H1 (cell line): Measurements from ENCODE around the gene TTYH2. TPM values are rescaled to one million over a fixed set of nuclear protein-coding genes. Genes with fewer than 3 reads are reported as not detected.

Experiments
- CTCF ChIA-PET: fragments of 300-600 bp; sonication (Branson Sonifier 250); formaldehyde crosslinking; loops from one replicate; lab custom pipeline; 2021; ENCODE audit not compliant: partially characterized antibody; lab: Charles Lee
- POLR2A ChIA-PET: fragments of 300-600 bp; sonication (Branson Sonifier 250); formaldehyde crosslinking; loops from one replicate; lab custom pipeline; 2021; ENCODE audit warnings: inconsistent platforms; ENCODE audit not compliant: partially characterized antibody; lab: Charles Lee
- DNase-seq, 2 experiments: peaks; one replicate each; pipeline versions ENCODE4 v3.0.0 to v3.0.0-alpha.2; 2010 to 2022; ENCODE audit warnings: low spot score in 2 of 2, low read depth in 1 of 2, mixed read lengths in 1 of 2
- FAIRE-seq: peaks from 2 replicates; lab custom pipeline; 2011; peaks lifted over from hg19 to GRCh38; lab: Jason Lieb, UNC
- H2AFZ ChIP-seq: 2 replicates; pipeline ENCODE4 v1.8.1; 2012; ENCODE audit warnings: low read length, inconsistent platforms
- H2AK5ac ChIP-seq: 2 replicates; pipeline ENCODE4 v1.6.1; 2013; ENCODE audit warnings: low read depth, low read length
- H2BK120ac ChIP-seq: replicated peaks from 2 replicates; pipeline ENCODE3; 2013; ENCODE audit warnings: low read depth, low read length, inconsistent platforms
- H2BK12ac ChIP-seq: 2 replicates; pipeline ENCODE4 v1.6.1; 2013; ENCODE audit warnings: low read depth, low read length
- H2BK15ac ChIP-seq: 2 replicates; pipeline ENCODE4 v1.6.1; 2013; ENCODE audit warnings: low read length
- H2BK20ac ChIP-seq: 2 replicates; pipeline ENCODE4 v1.6.1; 2013; ENCODE audit warnings: low read length
- H2BK5ac ChIP-seq: 2 replicates; pipeline ENCODE4 v1.6.1; 2013; ENCODE audit warnings: low read depth, low read length
- H3K14ac ChIP-seq: 2 replicates; pipeline ENCODE4 v1.6.1; 2013; ENCODE audit warnings: inconsistent platforms; ENCODE audit not compliant: insufficient read length
- H3K18ac ChIP-seq: 2 replicates; pipeline ENCODE4 v1.6.1; 2013; ENCODE audit warnings: low read length; ENCODE audit errors: extremely low read depth
- H3K23ac ChIP-seq: 2 replicates; pipeline ENCODE4 v1.6.1; 2013; ENCODE audit warnings: inconsistent platforms; ENCODE audit not compliant: insufficient read length
- H3K23me2 ChIP-seq: 2 replicates; pipeline ENCODE4 v1.6.1; 2013; ENCODE audit warnings: low read depth, low read length
- H3K27ac ChIP-seq: 2 replicates; pipeline ENCODE4 v1.6.1; 2011; ENCODE audit warnings: low read depth, low read length, inconsistent platforms
- H3K27me3 ChIP-seq, 4 experiments: replicated peaks in 1 of 4; 1 replicate in 1 of 4; 2 replicates in 3 of 4; pipeline versions ENCODE4 v1.6.1 to v1.8.1; 2011 to 2013; ENCODE audit warnings: low read length in 3 of 4, mild to moderate bottlenecking in 3 of 4, inconsistent platforms in 2 of 4, mixed read lengths in 2 of 4, moderate library complexity in 1 of 4; ENCODE audit not compliant: control insufficient read depth in 3 of 4, insufficient read depth in 3 of 4; ENCODE audit errors: extremely low read depth in 1 of 4
- H3K36me3 ChIP-seq, 4 experiments: 2 replicates each; pipeline versions ENCODE4 v1.6.1 to v1.8.1; 2011 to 2013; ENCODE audit warnings: mild to moderate bottlenecking in 4 of 4, low read length in 3 of 4, moderate library complexity in 2 of 4, control low read depth in 1 of 4, inconsistent platforms in 1 of 4; ENCODE audit not compliant: insufficient read depth in 4 of 4, control insufficient read depth in 2 of 4
- H3K4ac ChIP-seq: replicated peaks from 2 replicates; pipeline ENCODE3; 2013; ENCODE audit warnings: low read length, low read depth, mixed read lengths, inconsistent platforms; ENCODE audit not compliant: insufficient read length
- H3K4me1 ChIP-seq, 4 experiments: replicated peaks in 1 of 4; 1 replicate in 1 of 4; 2 replicates in 3 of 4; pipeline versions ENCODE4 v1.6.1 to v1.8.1; 2011 to 2013; ENCODE audit warnings: low read length in 3 of 4, inconsistent platforms in 2 of 4, mixed read lengths in 1 of 4; ENCODE audit not compliant: insufficient read depth in 4 of 4, control insufficient read depth in 3 of 4
- H3K4me2 ChIP-seq, 2 experiments: 2 replicates each; pipeline versions ENCODE4 v1.6.1 to v1.8.1; 2011 to 2013; ENCODE audit warnings: low read depth in 2 of 2, low read length in 2 of 2, control low read depth in 1 of 2, inconsistent platforms in 1 of 2, mild to moderate bottlenecking in 1 of 2; ENCODE audit not compliant: insufficient read depth in 1 of 2
- H3K4me3 ChIP-seq, 4 experiments: fragments of 200-600, 300-600 bp in 1 of 4; sonication (generic), shearing (Covaris generic), sonication (Bioruptor Twin) in 1 of 4; 2 replicates each; pipeline versions ENCODE4 v1.5.1 to v1.8.1; 2011 to 2016; ENCODE audit warnings: low read length in 4 of 4, low read depth in 3 of 4, control low read depth in 2 of 4, inconsistent platforms in 2 of 4, mild to moderate bottlenecking in 2 of 4, mixed read lengths in 1 of 4, moderate library complexity in 1 of 4; ENCODE audit not compliant: insufficient read depth in 2 of 4; ENCODE audit errors: extremely low read depth in 1 of 4
- H3K56ac ChIP-seq: replicated peaks from 2 replicates; pipeline ENCODE3; 2013; ENCODE audit warnings: low read depth, mild to moderate bottlenecking, mixed read lengths, low read length, inconsistent platforms; ENCODE audit not compliant: insufficient read length
- H3K79me1 ChIP-seq: 2 replicates; pipeline ENCODE4 v1.6.1; 2013; ENCODE audit warnings: low read depth, low read length, control low read depth
- H3K79me2 ChIP-seq, 2 experiments: 2 replicates each; pipeline versions ENCODE4 v1.6.1 to v1.8.1; 2012 to 2013; ENCODE audit warnings: low read length in 2 of 2, mild to moderate bottlenecking in 2 of 2, inconsistent platforms in 1 of 2; ENCODE audit not compliant: insufficient read depth in 2 of 2, control insufficient read depth in 1 of 2
- H3K9ac ChIP-seq, 4 experiments: replicated peaks in 1 of 4; 1 replicate in 1 of 4; 2 replicates in 3 of 4; pipeline versions ENCODE4 v1.6.1 to v1.8.1; 2011 to 2013; ENCODE audit warnings: low read depth in 3 of 4, low read length in 3 of 4, control low read depth in 2 of 4, mild to moderate bottlenecking in 2 of 4, moderate library complexity in 2 of 4, inconsistent platforms in 1 of 4; ENCODE audit errors: extremely low read depth in 1 of 4
- H3K9me3 ChIP-seq, 2 experiments: 2 replicates each; pipeline versions ENCODE4 v1.6.1 to v1.8.1; 2012 to 2013; ENCODE audit warnings: mild to moderate bottlenecking in 2 of 2, moderate library complexity in 2 of 2, control low read depth in 1 of 2, inconsistent platforms in 1 of 2, low read depth in 1 of 2, low read length in 1 of 2, mixed read lengths in 1 of 2; ENCODE audit not compliant: insufficient read depth in 2 of 2
- H4K20me1 ChIP-seq, 2 experiments: replicated peaks in 1 of 2; 2 replicates each; pipeline versions ENCODE3 to v1.8.1; 2011 to 2013; ENCODE audit warnings: inconsistent platforms in 2 of 2, low read length in 2 of 2, mild to moderate bottlenecking in 1 of 2; ENCODE audit not compliant: insufficient read depth in 2 of 2, control insufficient read depth in 1 of 2
- H4K5ac ChIP-seq: 2 replicates; pipeline ENCODE4 v1.6.1; 2013; ENCODE audit warnings: low read length, low read depth, mixed read lengths, inconsistent platforms; ENCODE audit not compliant: insufficient read length
- H4K8ac ChIP-seq: 2 replicates; pipeline ENCODE4 v1.8.0; 2013; ENCODE audit warnings: mild to moderate bottlenecking, moderate library complexity, low read length, inconsistent platforms; ENCODE audit not compliant: insufficient read depth; ENCODE audit errors: extremely low read depth
- H4K91ac ChIP-seq: replicated peaks from 2 replicates; pipeline ENCODE3; 2013; ENCODE audit warnings: low read length, mixed read lengths, inconsistent platforms; ENCODE audit not compliant: insufficient read length
- BACH1 ChIP-seq: IDR thresholded peaks from 2 replicates; pipeline ENCODE4 v1.6.1; 2012; ENCODE audit warnings: low read length, improper control_type of control experiment
- GABPA ChIP-seq: IDR thresholded peaks from 2 replicates; pipeline ENCODE4 v1.6.1; 2011; ENCODE audit warnings: mild to moderate bottlenecking, low read length, moderate library complexity, borderline replicate concordance; ENCODE audit not compliant: insufficient read depth
- NANOG ChIP-seq: IDR thresholded peaks from 2 replicates; pipeline ENCODE4 v1.6.1; 2011; ENCODE audit warnings: low read length, low read depth, mild to moderate bottlenecking, inconsistent platforms; ENCODE audit not compliant: insufficient read depth, poor library complexity, severe bottlenecking
- POLR2A ChIP-seq, 2 experiments: IDR thresholded peaks; 1 replicate in 1 of 2; 2 replicates in 1 of 2; pipeline ENCODE4 v1.6.1; 2011; ENCODE audit warnings: low read depth in 2 of 2, low read length in 2 of 2, mild to moderate bottlenecking in 2 of 2; ENCODE audit errors: control extremely low read depth in 1 of 2
- POLR2AphosphoS5 ChIP-seq: IDR thresholded peaks from 2 replicates; pipeline ENCODE4 v1.6.1; 2011; ENCODE audit warnings: low read depth, low read length
- SP4 ChIP-seq: IDR thresholded peaks from 2 replicates; pipeline ENCODE4 v1.6.1; 2012; ENCODE audit warnings: low read length, inconsistent platforms
- TAF1 ChIP-seq: IDR thresholded peaks from 2 replicates; pipeline ENCODE4 v1.6.1; 2011; ENCODE audit warnings: mild to moderate bottlenecking, low read depth, low read length
- WGBS, 2 experiments: shearing (Covaris generic) in 1 of 2; methylation state at CpG; one replicate each; pipeline versions ENCODE4 v1.1.6 to v1.1.7; 2013 to 2015; ENCODE audit warnings: low lambda C conversion rate in 2 of 2, mixed read lengths in 2 of 2, inconsistent platforms in 1 of 2, low coverage in 1 of 2, missing lambda C conversion rate in 1 of 2; ENCODE audit not compliant: insufficient replicate concordance in 2 of 2, insufficient coverage in 1 of 2, insufficient read length in 1 of 2; ENCODE audit errors: extremely low coverage in 1 of 2, missing lambda C conversion rate in 1 of 2; 5-methylcytosine and 5-hydroxymethylcytosine counted together
- polyA plus RNA-seq, 7 experiments: library from polyadenylated mRNA; depleted of rRNA in 3 of 7; stranded (reverse) in 5 of 7; unstranded in 2 of 7; fragments of >200 nt in 5 of 7; fragments of 200-250 nt in 2 of 7; gene quantifications; 1 replicate in 5 of 7; 2 replicates in 1 of 7; 4 replicates in 1 of 7; pipeline versions ENCODE4 v1.2.1 to v1.2.3, GENCODE V29; 2011 to 2013; ENCODE audit warnings: missing spikeins in 2 of 7, mixed read lengths in 2 of 7
- total RNA-seq: library from RNA; stranded (reverse); fragmentation: NEBNext Ultra II Directional; extraction: Animal tissue kit (Norgen Biotek cat#: 25700); gene quantifications from 2 replicates; pipeline ENCODE4 v1.2.1, GENCODE V29; 2021

The TTYH2 gene
- total and polyA plus RNA-seq, 2 of the 8 experiments (the other 6 are each of a cell fraction or from before 2014, with no cell fraction given) = 3.2 to 9.2 TPM

- no peak overlapping the region for H2BK20ac ChIP-seq
- no peaks in the 10 kb centered on the region; a peak in 1 of 7 replicates for H3K27me3 ChIP-seq
- H3K23me2 ChIP-seq = peaks cover 5% of the 10 kb centered on the region; the same call in 1 of the 2 replicates
- H3K56ac ChIP-seq = no peak overlapping the region
- ChIA-PET CTCF (no interaction called here), POLR2A (interaction anchor here (0.6 to 4.9 kb wide), 18 partner anchors 8 to 892 kb away, joined by 3 to 65 read pairs (median 3); partner anchors contain the start of genes BTBD17, DNAI2 and TTYH2)
- no peak overlapping the region for H3K14ac ChIP-seq
- no peak overlapping the region for H3K9ac ChIP-seq
- no peak overlapping the region for H2BK15ac ChIP-seq
- peaks cover 15 to 28% (median 16%) of the 10 kb centered on the region in 4 experiments for H3K4me1 ChIP-seq
- no peak overlapping the region for H4K91ac ChIP-seq
- H2BK5ac ChIP-seq = no peak overlapping the region
- peaks cover 42 to 44% of the 10 kb centered on the region in 2 experiments for H4K20me1 ChIP-seq
- no peak overlapping the region for H3K18ac ChIP-seq
- H3K36me3 ChIP-seq = peaks cover 46 to 61% (median 51%) of the 10 kb centered on the region in 4 experiments
- H3K4me2 ChIP-seq = no peak overlapping the region
- H3K4me3 ChIP-seq = peak overlapping the region in 1 of 4 experiments; percentile 97; a peak in 1 of 8 replicates
- no peak overlapping the region for H3K23ac ChIP-seq
- H3K9me3 ChIP-seq = no peaks in the 10 kb centered on the region
- peaks cover 24 to 49% of the 10 kb centered on the region in 2 experiments for H3K79me2 ChIP-seq
- no peak overlapping the region for H2AFZ ChIP-seq
- H3K4ac ChIP-seq = no peak overlapping the region
- H2AK5ac ChIP-seq = no peak overlapping the region
- FAIRE-seq (no peak), DNase-seq (no peak)
- 0 out of 2 replicates have a peak, but pooled peaks have one; percentile 30 for TF ChIP-seq SP4
- no peak for TF ChIP-seq GABPA
- TF ChIP-seq POLR2AphosphoS5 = peak; percentile 73; the same call in 1 of the 2 replicates
- TF ChIP-seq POLR2A (IDR thresholded peaks at IDR 0.05; ENCODE audit: control extremely low read depth in 1 of 2, low read depth in 2 of 2, low read length in 2 of 2) = peak in 1 of 2 experiments; percentile 80; a peak in 2 of 3 replicates
- TF ChIP-seq NANOG = no peak
- TF ChIP-seq TAF1 = no peak
- no peak for TF ChIP-seq BACH1
- no peak overlapping the region for H2BK12ac ChIP-seq
- no peak overlapping the region for H4K5ac ChIP-seq
- H2BK120ac ChIP-seq = no peak overlapping the region
- peaks cover 2% of the 10 kb centered on the region; the same call in 1 of the 2 replicates for H3K79me1 ChIP-seq
- H3K27ac ChIP-seq = no peak overlapping the region
- H4K8ac ChIP-seq = no peak overlapping the region
- WGBS, 2 experiments = 95% methylated on average over 4 of the region's 5 CpGs; no CpG with 5 or more reads in 1 of the 2 experiments
Measured at GRCh38 chr17:74206332-74206818, 7.0 kb upstream of the TTYH2 start.
